H1 (cell line): ENCODE results near the gene LSG1. TPM values are rescaled to one million over a fixed set of nuclear protein-coding genes. Genes with fewer than 3 reads are reported as not detected.
A peak's percentile ranks its signal among the peaks of the same experiment; 100 is the strongest.

Source experiments
- CHD7 ChIP-seq: fragments of 300-600 bp; sonication (generic); IDR thresholded peaks from 2 replicates; pipeline ENCODE4 v1.7.1; 2012; ENCODE audit warnings: low read length, moderate library complexity, mild to moderate bottlenecking, inconsistent platforms; ENCODE audit not compliant: insufficient replicate concordance
- EGR1 ChIP-seq: IDR thresholded peaks from 2 replicates; pipeline ENCODE4 v1.6.1; 2011; ENCODE audit warnings: low read depth, low read length, borderline replicate concordance
- KDM4A ChIP-seq: IDR thresholded peaks from one replicate; pipeline ENCODE4 v1.7.1; 2012; ENCODE audit warnings: low read depth, mild to moderate bottlenecking, moderate library complexity, low read length, inconsistent platforms; ENCODE audit not compliant: severe bottlenecking
- NANOG ChIP-seq: IDR thresholded peaks from 2 replicates; pipeline ENCODE4 v1.6.1; 2011; ENCODE audit warnings: low read length, low read depth, mild to moderate bottlenecking, inconsistent platforms; ENCODE audit not compliant: insufficient read depth, poor library complexity, severe bottlenecking
- RNF2 ChIP-seq: fragments of 200-900, 300-1000 bp; sonication (generic); IDR thresholded peaks from 2 replicates; pipeline ENCODE4 v1.7.1; 2016; ENCODE audit warnings: borderline replicate concordance, low read depth, mild to moderate bottlenecking, antibody characterized with exemption, low read length; ENCODE audit not compliant: poor library complexity, severe bottlenecking; ENCODE audit errors: missing control alignments
- SIN3A ChIP-seq, 2 experiments: IDR thresholded peaks in 1 of 2; conservative IDR thresholded peaks in 1 of 2; 2 replicates each; pipeline ENCODE4 v1.6.1; 2011 to 2012; ENCODE audit warnings: low read length in 2 of 2, improper control_type of control experiment in 1 of 2, low read depth in 1 of 2, mild to moderate bottlenecking in 1 of 2
- SP2 ChIP-seq: IDR thresholded peaks from 2 replicates; pipeline ENCODE4 v1.6.1; 2012; ENCODE audit warnings: mild to moderate bottlenecking, low read length, inconsistent platforms
- SUZ12 ChIP-seq: fragments of 200-600 bp; sonication (generic); IDR thresholded peaks from 2 replicates; pipeline ENCODE4 v1.6.1; 2012; ENCODE audit warnings: mild to moderate bottlenecking, inconsistent platforms, low read length, moderate library complexity, mixed read lengths
- polyA plus RNA-seq, 7 experiments: library from polyadenylated mRNA; depleted of rRNA in 3 of 7; stranded (reverse) in 5 of 7; unstranded in 2 of 7; fragments of >200 nt in 5 of 7; fragments of 200-250 nt in 2 of 7; gene quantifications; 1 replicate in 5 of 7; 2 replicates in 1 of 7; 4 replicates in 1 of 7; pipeline versions ENCODE4 v1.2.1 to v1.2.3, GENCODE V29; 2011 to 2013; ENCODE audit warnings: missing spikeins in 2 of 7, mixed read lengths in 2 of 7
- total RNA-seq: library from RNA; stranded (reverse); fragmentation: NEBNext Ultra II Directional; extraction: Animal tissue kit (Norgen Biotek cat#: 25700); gene quantifications from 2 replicates; pipeline ENCODE4 v1.2.1, GENCODE V29; 2021

The LSG1 gene
- total and polyA plus RNA-seq, 2 of the 8 experiments (the other 6 are each of a cell fraction or from before 2014, with no cell fraction given), result 23.7 to 47.6 TPM

- TF ChIP-seq CHD7, result no peak
- TF ChIP-seq RNF2, result no peak
- peak; percentile 54 for TF ChIP-seq KDM4A
- TF ChIP-seq SIN3A (conservative IDR thresholded peaks at IDR 0.05 in 1 of 2, IDR thresholded peaks at IDR 0.05 in 1 of 2; ENCODE audit: low read depth in 1 of 2, low read length in 2 of 2), result peak; percentile 86 to 98; a peak in 3 of 4 replicates
- TF ChIP-seq SUZ12, result no peak
- no peak for TF ChIP-seq NANOG
- TF ChIP-seq SP2, result no peak
- peak; percentile 87 for TF ChIP-seq EGR1
Measured at GRCh38 chr3:194671900-194672808, at the start of gene LSG1 (continued).
